HG03460 (cell line): ENCODE data around the gene PCCA.
"Not testable (repeated sequence)": the region's sequence is repeated elsewhere in the genome, so short reads cannot be mapped to it uniquely, and the experiment has no call there.

Experiments
- ATAC-seq: cut with Tn5 transposase; IDR thresholded peaks from one replicate; pipeline ENCODE4 v1.9.1; 2021; ENCODE audit not compliant: unreplicated experiment

PCCA gene

DNA sequence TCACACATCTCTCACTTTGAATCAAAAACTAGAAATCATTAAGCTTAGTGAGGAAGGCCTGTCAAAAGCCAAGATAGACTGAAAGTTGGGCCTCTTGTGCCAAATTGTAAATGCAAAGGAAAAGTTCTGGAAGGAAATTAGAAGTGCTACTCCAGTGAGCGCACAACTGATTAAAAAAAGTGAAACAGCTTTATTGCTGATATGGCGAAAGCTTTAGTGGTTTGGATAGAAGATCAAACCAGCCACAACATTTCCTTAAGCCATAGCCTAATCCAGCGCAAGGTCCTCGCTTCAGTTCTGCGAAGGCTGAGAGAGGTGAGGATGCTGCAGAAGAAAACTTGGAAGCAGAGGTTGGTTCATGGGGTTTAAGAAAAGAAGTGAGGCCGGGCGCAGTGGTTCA is 7.6 kb downstream of the PCCA start:
- ATAC-seq = no peak

DNA sequence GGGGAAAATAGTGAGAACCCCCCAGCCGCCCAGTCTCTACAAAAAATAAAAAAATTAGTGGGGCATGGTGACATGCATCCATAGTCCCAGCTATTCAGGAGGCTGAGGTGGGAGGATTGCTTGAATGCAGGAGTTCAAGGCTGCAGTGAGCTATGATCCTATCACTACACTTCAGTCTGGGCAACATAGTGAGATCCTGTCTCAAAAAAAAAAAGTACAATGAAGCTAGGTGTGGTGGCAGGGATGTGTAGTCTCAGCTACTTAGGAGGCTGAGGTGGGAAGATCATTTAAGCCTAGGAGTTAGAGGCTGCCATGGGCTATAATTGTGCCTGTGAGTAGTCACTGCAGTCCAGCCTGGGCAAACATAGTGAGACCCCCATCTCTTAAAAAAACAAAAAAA is 8.9 kb downstream of the PCCA start:
- no peak for ATAC-seq

DNA sequence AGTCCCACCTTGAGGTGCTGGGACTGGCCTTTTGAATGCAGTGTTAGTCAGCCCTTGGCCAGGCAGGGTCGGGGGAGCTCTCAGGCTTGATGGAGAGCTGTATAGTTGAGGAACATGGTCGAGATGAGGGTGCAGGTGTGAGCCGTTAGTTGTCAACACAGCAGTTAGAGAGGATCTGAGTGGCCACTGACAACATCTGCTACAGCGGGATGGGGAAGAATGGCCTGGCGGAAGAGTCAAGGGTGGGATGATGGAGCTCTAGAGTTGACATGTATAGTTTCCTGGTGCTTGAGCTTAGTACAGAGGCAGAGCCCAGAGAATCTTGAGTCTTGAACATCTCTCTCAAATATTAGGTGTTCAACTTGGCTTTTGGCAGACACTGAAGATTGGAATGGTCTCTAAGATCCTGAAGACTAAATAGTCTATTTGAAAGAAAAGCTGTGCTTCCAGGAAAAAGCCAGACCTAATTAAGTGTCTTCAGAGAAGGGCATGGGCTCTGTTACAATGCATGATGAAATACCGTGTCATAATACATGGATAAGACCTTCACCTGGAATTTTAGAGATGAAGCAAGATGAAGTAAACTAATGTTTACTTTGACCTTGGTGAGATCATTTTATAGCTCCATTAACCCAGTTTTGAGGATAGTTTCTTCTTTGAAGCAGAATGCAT is 9.7 kb downstream of the PCCA start:
- no peak for ATAC-seq

DNA sequence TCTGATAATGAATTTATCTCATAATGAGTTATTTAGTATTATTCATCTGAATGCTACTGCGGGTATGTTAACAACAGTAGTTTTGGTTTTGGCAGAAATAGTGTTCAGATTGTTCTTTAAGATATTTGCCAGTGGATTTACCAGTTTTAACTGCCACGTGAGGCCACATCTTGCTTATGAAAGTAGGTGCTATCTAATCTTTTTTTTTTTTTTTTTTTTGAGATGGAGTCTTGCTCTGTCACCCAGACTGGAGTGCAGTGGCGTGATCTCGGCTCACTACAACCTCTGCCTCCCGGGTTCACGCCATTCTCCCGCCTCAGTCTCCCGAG is 10.2 kb downstream of the PCCA start:
- ATAC-seq = not testable (repeated sequence)

DNA sequence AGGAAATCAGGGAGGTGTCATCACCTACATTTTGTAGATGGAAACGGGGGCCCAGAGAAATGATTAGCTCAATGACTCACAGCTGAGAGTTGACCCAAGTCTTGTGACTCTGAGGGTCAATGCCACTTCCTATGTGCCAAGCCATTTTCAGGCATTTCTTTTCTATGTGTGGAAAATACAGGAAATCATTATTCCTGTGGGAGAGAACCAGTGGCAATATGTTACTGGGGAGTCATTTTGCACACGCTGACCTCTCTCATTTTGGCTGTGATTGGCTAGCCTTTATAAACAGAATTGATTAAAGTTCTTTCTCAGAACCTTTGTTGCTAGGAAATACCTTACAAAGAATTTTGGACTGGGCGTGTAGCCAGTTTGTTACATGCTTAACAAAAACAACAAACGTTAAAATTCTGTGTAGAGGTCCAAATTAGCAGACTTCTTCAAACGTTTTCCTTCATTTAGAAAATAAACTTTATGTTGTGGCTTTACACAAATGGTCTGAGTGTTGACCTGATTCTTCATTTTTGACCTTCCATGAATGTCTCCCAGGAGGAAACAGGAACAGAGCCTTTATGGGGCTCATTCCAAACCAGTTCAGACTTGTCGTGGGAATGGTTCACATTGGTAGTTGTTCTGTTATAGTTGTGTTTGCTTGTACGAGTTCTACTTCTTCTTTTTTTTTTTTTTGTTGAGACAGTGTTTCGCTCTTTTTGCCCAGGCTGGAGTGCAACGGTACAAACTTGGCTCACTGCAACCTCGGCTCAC is 11.4 kb downstream of the PCCA start:
- ATAC-seq = no peak

DNA sequence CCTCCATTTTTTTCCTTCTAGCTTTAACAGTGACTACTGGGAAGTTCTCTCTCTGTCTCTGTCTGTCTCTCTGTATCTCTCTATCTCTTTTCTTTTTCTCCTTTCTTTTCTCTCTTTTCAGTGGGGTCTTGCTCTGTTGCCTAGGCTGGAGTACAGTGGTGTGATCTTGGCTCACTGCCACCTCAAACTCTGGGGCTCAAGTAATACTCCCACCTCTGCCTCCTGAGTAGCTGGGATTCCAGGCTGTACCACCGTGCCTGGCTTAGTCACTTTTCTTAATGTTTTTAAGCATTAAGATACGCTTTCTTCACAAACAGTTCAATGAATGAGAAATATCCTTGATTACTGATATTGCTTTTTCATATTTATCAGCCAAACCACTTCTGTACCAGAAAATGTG is 13.1 kb downstream of the PCCA start:
- no peak for ATAC-seq

DNA sequence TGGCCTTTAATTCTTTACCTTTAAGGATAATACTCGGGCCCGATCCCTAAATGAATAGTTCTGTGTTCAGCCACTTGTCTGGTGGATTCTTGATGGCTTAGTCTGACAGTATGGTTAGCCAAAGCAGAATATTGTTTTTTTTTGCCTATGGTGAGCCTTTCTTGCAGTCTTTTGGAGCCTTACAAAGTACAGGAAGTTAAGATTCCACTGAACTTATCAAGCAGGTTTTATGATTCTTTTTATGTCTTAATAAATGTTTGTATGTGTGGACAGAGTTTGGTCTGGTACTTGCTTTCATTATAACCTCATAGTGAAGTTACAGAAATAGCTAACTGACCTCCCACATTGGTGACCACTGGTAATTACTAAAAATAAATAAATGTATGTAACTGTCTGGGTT is 17.1 kb downstream of the PCCA start:
- ATAC-seq = no peak

DNA sequence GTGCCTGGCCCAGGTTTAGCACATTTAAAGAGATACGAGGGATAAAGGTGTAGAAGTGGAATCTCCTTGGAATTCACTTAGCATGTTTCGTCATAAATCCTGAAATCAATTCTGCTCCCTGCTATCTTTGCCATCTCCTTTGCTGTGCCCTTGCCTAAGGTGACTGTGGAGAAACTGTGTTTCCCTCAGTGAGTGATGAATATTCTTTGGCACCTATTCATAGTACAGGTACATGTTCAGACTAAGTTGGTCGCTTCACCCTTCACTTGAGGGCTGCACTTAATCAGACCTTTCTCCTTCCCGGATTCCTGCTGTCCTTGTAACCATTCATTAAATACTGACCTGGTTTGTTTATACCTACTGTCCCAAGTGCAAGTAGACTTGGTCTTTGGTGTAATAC is 17.8 kb downstream of the PCCA start:
- no peak for ATAC-seq

DNA sequence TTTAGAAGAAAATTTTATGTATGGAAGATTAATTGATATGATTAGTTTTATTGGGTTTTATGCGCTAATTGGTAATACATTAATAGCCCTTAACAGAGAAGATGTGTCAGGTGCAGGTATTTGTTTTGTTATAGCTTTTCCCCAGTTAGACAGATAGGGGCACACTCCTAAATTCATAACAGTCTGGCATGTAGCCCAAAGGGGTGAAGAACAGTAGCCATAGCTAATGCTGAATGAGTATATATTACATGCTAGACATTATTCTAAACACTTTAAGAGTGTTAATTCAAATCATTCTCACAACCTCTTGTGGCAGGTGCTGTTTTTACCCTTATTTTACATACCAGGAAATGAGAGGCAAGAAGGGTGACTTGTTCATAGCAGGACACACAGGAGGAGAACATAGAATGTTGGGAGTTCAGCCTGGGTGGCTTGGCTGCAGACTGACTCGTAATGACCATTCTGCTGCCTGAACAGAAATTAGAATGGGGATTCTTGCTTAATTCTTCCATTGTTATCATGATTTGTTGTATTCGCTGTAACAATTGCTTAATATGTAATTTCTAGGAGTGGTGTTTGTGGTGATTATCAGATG is 20.1 kb downstream of the PCCA start:
- peak; percentile 75 for ATAC-seq

DNA sequence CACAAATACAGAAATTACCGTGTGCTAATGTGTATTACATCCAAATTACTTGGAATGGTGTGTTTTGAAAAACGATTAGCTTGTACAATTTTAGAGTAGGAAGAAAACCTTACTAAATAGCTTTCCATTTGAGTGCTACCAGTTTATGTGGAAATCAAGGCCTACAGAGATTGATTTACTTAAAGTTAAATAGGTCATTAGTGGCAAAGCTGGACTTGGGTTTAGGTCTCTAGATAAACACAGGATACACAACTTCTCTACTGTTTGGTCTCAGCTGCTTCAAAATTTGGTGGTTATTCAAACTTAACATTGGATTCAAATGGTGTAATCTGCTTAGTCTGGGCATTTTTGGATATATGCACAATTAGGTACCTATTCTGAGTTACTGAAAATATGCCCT is 21.4 kb downstream of the PCCA start:
- ATAC-seq = no peak

DNA sequence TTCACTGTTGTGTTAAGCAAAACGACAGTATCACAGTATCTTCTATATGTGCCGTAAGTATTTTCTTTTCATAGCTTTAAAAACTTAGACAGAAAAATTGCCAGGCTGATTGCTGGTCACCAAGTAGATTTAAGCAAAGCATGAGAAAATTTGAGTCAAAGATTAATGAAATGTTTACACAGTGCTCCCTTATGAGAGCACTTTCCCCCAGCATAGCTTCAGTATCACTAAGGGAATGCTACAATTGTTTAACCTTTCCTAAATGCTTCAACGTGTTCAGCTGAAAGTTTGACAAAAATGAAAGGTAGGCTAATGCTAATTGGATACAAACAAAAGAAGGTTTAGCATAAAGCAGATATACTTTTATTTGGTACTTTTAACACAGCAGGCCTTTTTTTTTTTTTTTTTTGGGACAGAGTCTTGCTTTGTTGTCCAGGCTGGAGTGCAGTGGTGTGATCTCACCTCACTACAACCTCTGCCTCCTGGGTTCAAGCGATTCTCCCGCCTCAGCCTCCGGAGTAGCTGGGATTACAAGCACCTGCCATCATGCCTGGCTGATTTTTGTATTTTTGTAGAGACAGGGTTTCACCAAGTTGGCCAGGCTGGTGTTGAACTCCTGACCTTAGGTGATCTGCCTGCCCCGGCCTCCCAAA is 23.4 kb downstream of the PCCA start:
- ATAC-seq = no peak

DNA sequence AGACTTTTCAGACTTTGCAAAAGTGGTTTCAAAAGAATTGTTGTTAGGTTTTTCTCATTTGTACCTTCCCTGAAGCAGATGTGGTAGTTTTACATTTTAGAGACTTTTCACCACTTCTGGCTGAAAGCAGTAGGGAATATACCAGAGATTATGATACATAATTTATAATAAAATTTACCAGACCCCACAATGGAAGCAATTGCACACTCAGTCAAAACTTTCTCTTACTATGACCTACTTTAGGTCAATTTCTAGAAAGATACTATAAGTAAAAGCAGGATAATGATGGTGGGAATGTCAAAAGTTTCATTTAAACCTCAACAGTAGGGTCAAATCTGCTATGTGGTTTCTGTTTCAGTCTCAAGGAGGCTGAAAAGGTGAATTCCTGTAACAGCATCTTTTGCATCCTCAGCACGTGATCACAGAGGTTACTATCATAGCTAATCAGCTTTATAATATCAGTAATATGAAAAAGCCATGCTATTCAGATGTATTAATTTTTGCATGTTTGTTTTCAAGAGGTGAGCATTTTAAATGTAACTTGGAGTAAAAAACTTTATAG is 26.9 kb downstream of the PCCA start:
- ATAC-seq = no peak

DNA sequence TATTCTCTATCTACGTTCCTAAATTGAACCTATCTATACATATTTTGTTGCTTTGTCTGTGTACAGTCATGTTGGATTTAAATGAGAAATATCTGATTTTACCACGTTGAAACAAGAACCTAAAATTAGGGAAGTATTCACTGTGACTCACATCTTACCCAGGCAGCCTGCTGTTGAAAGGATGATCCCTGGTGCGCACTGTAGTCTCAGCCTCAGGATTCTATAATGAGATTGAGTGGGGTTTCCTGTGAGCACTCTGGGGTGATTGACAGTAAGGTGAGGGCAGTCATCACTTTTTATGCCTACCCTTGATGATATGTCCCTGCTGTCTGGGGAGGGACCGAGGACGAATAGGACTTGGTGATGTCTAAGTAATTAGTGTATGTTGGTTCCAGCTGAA is 35.4 kb downstream of the PCCA start:
- no peak for ATAC-seq

DNA sequence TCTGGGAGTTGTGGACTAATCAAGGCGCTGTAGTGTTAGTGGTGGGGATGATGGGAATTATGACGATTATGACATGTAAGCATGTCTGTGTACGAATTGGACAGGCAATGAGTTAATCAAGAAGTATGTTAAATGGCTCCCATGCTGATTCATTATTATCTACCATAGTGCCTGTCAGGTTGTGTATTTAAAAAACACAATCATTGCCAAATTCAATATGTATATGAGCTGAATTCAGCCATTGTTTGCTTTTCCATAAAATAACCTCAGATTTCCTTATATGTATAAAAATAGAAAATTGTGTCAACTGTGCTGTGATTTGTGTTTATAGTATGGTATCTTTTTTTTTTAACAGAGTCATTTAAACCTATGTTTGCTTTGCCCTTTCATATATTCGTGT is 37.1 kb downstream of the PCCA start:
- ATAC-seq = no peak

DNA sequence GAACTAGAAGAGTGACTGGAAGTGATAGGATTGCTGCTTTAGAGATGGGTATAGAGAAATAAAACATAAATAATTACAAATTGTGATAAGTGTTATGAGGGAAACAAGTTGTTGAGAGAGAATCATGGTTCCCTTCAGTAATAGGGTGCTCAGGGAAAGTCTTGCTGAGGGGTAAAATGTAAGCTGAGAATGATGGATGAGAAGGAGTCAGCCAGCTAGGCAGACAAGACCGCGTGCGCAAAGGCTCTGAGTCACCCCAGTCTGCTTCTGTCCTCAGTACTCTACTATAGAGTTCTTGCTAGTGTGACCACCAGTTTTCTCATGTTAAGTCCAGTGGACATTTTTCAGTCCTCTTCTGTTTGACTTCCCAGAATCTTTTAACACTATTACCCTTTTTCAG is 39.5 kb downstream of the PCCA start:
- no peak for ATAC-seq

DNA sequence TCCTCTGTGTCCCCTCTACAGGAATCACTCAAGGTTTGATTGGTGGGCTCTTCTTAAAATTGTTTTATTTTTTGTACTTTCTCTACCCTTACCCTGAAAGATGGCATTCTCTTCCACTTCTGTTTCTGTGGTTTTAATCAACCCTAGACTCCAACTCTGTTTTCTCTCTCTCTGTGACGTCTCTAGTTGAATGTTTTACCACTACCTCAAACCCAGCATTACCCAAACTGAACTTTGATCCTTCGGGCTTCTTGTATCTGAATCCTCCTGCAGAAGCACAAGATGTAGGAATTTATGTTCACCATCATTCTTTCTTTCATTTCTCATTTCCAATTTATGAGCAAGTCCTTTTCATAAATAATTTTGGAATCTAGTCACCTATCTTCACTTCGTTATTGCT is 39.9 kb downstream of the PCCA start:
- no peak for ATAC-seq

DNA sequence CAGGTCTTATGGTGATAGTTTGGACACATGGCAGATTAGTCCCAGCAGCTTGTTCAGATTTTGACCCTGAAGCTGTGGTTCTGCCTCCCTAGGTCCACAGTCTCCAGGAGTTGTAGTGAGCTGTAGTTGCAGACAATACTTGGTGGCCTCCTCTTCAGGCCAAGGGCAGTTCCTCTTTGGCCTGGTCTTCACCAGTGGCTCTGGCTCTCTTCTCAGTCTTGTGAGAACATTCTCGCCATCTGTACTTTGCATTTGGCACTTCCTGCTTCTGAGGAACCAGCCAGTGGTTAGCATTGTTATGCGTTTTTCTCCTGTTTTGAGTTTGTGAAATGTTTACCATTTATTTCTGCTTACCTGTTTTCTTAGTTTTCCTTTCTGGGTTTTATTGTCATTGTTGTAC is 40.7 kb downstream of the PCCA start:
- ATAC-seq = peak; percentile 84

DNA sequence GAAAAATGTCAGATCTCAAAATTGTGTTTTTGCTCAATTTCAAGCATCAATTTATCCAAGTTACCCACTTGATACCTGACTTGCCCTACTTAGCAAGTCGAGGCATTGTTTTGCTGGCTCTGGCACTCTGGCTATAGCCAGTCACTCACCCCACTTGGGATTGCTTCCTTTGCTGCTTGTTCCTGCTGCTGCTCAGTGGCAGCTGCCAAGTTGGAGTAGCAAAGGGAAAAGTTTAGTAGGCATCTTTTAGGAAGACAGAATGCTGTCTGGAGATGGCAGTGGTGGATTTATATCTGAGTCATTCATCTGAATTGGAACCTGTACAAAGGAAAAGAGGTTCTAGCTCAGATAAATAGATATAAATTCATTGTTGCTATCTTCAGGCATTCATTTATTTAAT is 41.2 kb downstream of the PCCA start:
- no peak for ATAC-seq

DNA sequence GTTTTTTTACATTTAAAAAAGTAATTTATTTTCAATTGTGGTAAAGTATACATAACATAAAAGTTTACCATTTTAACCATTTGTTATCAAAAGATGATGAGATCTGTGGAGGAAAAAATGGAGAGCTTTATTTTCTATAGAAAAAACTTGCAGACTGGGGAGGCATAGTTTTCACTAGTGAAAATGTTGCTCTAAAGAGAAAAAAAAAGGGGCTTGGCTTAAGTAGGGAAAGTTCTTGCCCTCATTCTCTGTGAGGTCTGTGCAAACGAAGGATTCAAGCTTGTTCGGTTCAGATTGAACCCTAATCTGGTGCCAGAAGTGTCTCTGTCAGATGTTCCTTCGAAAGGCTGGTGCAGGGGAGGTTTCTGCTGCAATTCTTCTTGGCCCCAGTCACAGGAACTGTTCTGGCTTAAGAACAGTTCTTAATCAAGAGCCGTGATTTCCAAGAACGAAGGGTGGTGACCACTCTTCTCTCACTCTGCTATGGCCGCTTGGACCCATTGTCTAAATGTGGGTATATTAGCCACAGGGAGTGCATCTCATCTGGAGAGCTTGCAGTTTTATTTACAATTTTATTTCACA is 42.1 kb downstream of the PCCA start:
- ATAC-seq = no peak

DNA sequence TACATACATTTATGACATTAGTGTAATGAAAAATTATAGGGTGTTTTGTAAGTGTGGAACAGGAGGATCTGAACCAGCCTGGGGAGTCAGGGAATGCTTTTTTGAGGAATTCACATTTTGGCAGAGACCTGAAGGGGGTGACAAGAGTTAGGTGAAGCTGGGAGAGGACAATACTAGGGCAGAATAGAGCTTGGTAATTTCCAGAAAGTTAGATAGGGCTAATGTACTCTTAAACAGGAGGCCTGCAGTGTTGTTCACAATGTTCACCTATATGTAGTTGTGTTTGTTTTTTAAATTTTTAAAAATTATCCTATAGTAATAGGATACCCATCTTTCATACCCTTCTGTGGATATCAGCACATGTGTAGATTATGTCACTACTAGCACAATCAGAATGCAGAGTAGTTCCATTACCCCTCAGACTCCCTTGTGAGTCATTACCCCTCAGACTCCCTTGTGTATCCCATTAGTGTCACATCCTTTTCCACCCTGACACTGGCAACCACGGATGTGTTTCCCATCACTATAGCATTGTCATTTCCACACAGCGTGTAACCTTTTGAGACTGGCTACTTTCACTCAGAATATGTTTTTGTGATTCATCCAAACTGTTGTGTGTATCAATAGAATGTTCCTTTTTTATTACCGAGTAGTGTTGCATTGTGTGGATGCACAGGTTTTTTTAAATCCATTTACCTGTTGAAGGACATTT is 43.1 kb downstream of the PCCA start:
- no peak for ATAC-seq
